Stimulated activated CD8-positive, alpha-beta memory T cell treated with anti-CD3 and anti-CD28 coated beads, Interleukin-15, amount 100 ng/mL, for 4 hours (primary cell): ENCODE measurements around the gene CD33.
"Not testable (repeated sequence)": the region's sequence is repeated elsewhere in the genome, so short reads cannot be mapped to it uniquely, and the experiment has no call there.

Source experiments
- DNase-seq, 2 donors: peaks; one replicate each; pipeline ENCODE4 v3.0.0-alpha.2; 2020; ENCODE audit warnings: low read depth in 2 of 2

Gene CD33

GRCh38 chr19:51224898-51225393, at the start of gene CD33:
Gene CD33, plus strand, starts transcription at chr19:51225080. Its CDS starts 39 bp downstream, at chr19:51225119.
- DNase-seq = not testable (repeated sequence)

- no peak for DNase-seq
These were observed 45.6 kb upstream of the CD33 start for GRCh38 chr19:51179256-51179655.

DNA sequence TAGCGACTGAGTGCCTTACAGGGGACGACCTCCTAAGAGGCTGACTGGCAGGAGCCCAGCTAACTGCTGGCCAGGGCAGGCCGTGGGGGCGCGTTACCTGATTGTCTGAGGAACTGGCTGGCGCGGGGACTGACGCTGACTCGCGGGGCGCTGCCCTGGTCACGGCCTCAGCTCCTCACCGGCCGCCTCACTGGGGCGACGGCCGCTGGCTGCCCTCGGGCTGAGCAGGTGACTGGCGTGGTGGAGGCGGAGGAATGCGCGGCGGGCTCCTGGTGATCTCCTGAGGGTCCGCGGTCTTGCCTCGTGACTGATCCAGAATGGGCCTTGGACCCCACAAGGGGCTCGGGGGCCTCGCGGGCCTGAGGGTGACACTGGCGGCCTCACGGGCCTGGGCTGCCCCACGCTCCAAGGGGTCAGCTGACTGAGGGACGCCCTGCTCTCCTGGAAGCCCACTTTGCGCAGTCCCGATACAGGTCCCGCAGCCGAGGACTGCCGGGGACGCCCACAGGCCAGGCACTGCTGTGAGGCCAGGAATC, 43.4 kb upstream of the CD33 start:
- no peak for DNase-seq

- DNase-seq = no peak
These were observed 42.9 kb upstream of the CD33 start for GRCh38 chr19:51181913-51182419.

GRCh38 chr19:51183629-51184028, 41.3 kb upstream of the CD33 start:
- DNase-seq = no peak

- DNase-seq = no peak
These were observed 39.6 kb upstream of the CD33 start for GRCh38 chr19:51185069-51185867.

- no peak for DNase-seq
These were observed 39.0 kb upstream of the CD33 start for GRCh38 chr19:51185868-51186215.

DNA sequence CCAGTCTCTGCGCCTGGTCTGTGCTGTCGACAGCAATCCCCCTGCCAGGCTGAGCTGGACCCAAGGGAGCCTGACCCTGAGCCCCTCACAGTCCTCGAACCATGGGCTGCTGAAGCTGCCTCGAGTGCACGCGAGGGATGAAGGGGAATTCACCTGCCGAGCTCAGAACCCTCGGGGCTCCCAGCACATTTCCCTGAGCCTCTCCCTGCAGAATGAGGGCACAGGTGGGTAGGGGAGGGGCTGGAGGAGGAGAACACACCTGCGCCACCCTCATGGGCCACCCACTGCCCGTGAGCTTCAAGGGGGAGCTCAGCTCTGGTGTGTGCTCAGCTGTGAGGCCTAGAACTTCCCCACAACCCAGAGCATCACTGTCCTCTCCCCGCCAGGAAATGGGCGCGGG, 38.6 kb upstream of the CD33 start:
- no peak for DNase-seq

DNA sequence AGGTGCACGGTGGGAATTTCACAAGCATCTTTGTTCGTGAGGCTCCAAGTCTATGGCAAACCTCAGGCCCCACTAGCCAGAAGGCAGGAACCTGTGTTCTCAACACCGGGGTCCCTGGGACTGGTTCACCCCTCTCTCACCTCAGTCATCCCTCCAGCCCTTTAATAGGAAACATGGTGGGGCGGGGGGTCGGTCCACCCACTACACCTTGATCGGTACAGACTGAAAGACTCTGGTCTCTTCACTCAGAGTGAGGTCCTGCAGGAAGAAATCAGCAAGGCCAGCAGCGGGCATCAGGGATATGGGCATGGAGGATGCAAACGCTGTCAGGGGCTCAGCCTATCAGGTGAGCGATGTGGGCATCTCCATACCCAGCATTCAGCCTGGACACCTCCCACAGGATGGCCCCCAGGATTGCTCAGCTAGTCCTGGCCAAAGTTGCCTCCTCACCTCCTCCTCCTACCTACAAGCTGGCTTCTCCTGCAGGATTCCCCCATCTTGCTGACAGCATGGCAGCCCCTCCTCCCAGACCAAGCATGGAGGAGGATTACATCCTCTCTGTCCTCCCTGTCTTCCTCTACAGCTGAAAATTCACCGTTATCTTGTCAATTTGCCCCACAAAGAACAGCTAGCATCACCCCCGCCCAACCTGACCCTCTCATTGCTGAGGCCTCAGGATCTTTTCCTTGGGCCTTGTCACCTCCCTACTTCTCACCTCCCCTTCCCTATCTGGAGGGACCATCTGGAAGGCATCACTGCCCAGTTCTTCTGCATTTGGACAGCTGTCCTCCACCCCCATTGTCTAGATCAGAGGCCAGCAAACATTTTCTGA, 37.3 kb upstream of the CD33 start:
- no peak for DNase-seq

DNA sequence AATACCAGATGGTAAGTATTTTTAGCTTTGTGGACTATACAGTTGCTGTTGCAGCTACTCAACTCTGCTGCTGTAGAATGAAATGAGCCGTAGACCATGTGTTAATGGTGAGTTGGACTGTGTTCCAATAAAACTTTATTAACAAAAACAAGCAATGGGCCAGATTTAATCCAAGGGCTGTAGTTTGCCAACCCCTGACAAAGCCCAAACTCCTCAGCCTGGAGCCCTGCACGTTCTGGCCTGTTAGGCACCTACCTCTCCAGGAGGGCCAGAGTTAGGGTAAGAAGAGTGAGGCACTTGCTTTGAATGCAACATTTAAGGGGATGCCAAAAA, 36.7 kb upstream of the CD33 start:
- DNase-seq = no peak

- no peak for DNase-seq
These were observed 32.2 kb upstream of the CD33 start for GRCh38 chr19:51192689-51193088.

GRCh38 chr19:51194527-51195315, 30.2 kb upstream of the CD33 start:
- no peak for DNase-seq

GRCh38 chr19:51195316-51195586, 29.6 kb upstream of the CD33 start:
- DNase-seq = no peak

DNA sequence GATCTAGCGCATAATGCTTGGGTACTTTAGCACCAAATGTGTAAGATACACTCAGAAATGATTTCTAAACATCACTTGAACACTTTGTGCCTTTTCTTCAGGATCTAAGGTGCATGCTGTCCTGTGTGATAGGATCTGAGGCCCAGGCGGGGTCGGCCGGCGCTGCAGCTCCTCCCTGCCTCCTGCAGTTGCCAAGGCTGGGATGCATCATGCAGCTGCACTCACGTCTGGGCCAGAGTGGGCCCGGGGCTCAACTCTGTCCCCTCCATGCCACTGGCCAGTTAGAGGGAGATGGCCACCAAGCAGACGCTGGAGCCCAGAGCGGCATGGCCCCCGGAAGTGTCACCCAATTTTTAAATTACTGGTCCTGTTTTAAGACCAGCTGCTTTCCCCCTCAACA, 29.3 kb upstream of the CD33 start:
- DNase-seq = no peak

GRCh38 chr19:51196181-51196580, 28.7 kb upstream of the CD33 start:
- DNase-seq = no peak

DNA sequence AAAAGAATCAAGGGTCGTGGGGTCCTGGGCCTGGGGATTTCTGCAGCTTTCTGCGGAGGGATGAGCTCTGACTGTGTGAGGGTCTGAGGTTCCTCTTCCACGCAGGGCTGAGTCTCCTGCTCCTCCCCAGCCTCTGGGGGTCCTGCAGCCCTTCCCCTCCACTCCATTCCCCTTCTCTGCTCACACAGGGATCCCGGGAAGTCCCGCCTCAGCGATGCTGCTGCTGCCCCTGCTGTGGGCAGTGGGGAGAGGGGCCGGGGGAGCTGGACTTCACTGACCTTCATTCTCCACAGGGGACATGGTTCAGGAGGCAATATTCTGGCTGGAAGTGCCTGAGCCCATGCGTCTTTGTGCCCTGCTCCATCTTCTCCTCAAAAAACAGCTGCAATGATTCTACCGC, 26.2 kb upstream of the CD33 start:
- DNase-seq = no peak

GRCh38 chr19:51200071-51200666, 24.7 kb upstream of the CD33 start:
- no peak for DNase-seq

DNA sequence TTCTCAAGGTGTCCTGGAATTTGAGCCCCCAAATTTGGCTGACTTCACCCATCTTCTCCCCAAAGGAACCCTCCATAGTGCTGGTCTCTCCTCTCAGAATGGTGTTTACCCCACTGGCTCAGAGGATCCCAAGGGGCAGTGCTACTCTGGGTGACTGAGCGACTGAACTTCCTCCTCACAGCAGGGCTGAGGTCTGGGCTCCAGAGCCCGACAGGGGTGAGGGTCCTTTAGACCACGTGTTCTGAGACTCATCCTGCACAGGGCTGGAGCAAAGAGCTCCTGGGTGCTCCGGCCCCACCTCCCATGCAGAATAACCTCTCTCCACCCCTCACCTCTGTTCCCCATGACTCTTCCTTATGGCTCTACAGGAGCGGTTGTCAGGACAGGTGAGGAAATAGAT, 23.2 kb upstream of the CD33 start:
- no peak for DNase-seq

- DNase-seq = no peak
These were observed 21.0 kb upstream of the CD33 start for GRCh38 chr19:51203916-51204315.

GRCh38 chr19:51204321-51204720, 20.6 kb upstream of the CD33 start:
- no peak for DNase-seq

DNA sequence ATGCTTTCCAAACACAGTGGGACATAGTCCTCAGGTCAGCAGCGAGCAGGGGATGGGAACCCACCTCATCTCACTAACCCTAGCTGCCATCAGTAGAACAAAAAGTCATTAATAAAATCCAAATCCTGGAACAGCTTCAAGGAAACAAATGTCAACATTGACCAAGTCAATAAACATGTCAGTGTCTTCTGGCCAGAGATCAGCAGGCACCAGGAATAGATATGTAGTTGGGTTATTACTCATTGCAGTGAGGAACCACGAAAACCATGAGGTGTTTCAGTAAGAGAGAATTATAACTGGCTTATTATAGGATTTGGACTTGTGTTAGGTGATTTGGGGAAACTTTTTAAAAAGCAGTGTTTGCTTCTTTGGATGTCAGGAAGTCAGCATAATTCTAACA, 17.1 kb upstream of the CD33 start:
- no peak for DNase-seq
